Measurements from ENCODE around the gene KIAA0513. TPM values are rescaled to one million over a fixed set of nuclear protein-coding genes. Genes with fewer than 3 reads are reported as not detected.

Gene KIAA0513, protein sequence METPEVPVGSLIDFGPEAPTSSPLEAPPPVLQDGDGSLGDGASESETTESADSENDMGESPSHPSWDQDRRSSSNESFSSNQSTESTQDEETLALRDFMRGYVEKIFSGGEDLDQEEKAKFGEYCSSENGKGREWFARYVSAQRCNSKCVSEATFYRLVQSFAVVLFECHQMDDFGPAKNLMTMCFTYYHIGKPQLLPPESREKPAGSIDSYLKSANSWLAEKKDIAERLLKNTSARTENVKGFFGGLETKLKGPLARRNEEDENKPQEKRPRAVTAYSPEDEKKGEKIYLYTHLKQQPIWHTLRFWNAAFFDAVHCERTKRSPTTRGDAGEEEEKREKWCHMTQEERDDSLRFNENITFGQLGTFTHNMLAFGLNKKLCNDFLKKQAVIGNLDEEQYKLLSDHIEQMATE
- total RNA-seq: 8.0 and 9.0 TPM in 2 replicates

DNA sequence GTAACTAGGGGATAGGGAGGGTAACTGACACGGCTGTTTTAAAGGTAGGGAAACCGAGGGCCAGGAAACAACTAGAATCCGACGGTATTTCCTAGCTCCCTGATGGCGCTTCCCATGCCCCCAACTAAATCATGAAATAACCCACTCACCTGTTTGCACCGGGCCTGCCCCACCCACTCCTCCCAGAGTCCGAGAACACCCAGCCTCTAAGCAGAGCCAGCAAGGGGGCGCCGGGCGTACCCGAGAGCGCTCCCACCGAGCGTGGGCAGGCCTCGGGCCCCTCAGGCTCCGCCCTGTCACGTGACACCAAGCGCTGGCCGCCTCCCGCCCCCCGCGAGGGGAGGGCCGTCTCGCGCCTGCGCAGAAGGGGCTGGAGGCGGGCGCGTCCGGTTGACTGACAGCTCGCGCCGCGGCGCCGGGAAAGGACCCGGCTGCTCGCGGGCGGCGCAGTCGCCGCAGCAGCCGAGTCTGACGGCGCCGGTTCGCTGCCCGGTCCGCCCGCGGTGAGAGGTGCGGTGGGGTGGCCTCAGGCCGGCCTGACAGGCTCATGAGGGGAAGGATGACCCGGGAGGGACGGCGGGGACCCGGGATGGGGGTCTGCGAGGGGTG is at the start of gene KIAA0513:
TSS of gene KIAA0513 (plus strand) at position 447 of the 609 bp plus-strand sequence. CDS start 39,277 bp downstream, outside the sequence.

DNA sequence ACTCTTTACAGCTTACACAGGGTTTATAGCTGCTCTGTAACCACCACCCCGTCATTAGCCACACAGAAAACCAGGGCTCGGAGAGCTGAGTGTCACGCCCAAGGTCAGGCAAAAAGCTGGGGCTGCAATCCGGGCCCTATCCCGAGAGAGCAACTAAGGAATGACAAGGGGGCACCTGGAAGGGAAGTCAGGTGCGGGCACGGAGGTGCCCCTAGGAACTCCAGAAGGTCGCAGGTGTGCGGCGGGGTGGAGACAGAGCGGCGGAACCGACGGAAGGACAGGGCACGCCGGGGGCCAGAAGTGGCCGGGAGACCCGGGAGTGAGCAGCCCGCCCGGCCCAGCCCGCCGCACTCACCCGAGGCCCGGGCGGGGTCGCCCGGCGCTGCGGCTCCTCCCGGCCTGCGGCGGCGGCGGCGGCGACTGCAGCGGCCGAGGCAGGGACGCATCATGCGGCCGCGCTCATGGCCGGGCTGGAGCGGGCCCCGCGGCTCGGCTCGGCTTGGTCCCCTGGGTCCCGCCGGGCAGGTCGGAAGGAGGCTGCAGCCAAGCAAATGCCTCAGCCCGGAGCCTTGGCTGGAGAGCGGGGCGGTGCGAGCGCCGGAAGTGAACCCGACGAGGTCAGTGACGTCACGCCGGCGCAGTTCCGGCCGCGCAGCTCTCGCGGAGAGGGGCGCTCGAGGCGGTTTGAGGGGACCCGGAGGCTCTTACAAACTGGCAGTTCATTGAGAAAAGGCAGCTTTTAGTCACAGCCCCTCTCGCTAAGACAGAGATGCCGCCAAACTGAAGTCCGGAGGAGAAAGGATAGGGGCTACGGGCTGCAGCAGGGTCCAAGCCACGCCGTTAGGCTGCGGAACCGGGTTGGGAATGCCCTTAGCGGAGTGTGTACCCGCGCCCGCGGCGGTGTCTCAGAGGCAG is 16.4 kb upstream of the KIAA0513 start, which contains the start of gene ZDHHC7:
TSS of gene ZDHHC7 (minus strand) at position 605 of the 915 bp plus-strand sequence. CDS start 20,917 bp downstream, outside the sequence.

DNA sequence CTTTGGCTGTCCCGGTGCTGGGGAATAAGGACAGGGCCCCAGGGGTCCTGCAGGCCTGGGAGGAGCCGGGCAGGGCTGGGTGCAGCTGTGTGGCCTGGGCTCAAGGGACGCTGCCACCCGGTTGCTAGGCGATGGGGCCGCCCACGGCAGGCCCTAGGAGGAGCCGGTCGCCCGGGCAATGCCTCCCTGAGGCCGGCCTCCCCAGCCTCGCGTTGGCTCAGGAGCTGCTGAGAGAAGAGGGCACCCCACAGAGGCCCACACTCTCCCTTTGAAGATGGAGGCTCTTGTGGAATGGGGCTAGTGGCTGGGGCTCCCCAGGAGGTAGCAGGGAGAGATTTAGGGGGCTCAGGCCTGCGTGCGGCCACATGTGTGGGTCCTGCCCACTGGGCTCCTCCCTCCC is 84.8 kb downstream of the KIAA0513 start, which contains the start of gene CIBAR2:
TSS of gene CIBAR2 (minus strand) at position 109 of the 400 bp plus-strand sequence. CDS start 120 bp downstream, outside the sequence.

Other genes starting within 250 kb of the KIAA0513 start
- gene CRISPLD2, start 207.8 kb upstream of the KIAA0513 start, total RNA-seq: 1.9 and 2.6 TPM in 2 replicates
- gene ZDHHC7, start 16.3 kb upstream of the KIAA0513 start, total RNA-seq: 42.7 and 48.8 TPM in 2 replicates
- gene CIBAR2, start 84.7 kb downstream of the KIAA0513 start, total RNA-seq: not detected in 2 replicates